SK-N-SH (cell line): ENCODE data around the gene FAM90A1. TPM values are rescaled to one million over a fixed set of nuclear protein-coding genes. Genes with fewer than 3 reads are reported as not detected.
"Not testable (repeated sequence)": the region's sequence is repeated elsewhere in the genome, so short reads cannot be mapped to it uniquely, and the experiment has no call there.

Source experiments
- CTCF ChIA-PET: fragments of 300-600, 350-600 bp; formaldehyde crosslinking; extraction: SDS; loops from one replicate; lab custom pipeline; 2021; lab: Yijun Ruan, JAX
- POLR2A ChIA-PET: fragments of 350-600 bp; sonication (Branson Sonifier 250); formaldehyde crosslinking; extraction: SDS; loops from one replicate; lab custom pipeline; 2020; ENCODE audit warnings: antibody characterized with exemption, inconsistent platforms; lab: Yijun Ruan, JAX
- DNase-seq: peaks from one replicate; pipeline ENCODE4 v3.0.0; 2012
- H2AFZ ChIP-seq: fragments of 200-600 bp; sonication (generic); 2 replicates; pipeline ENCODE4 v1.8.1; 2016; ENCODE audit warnings: antibody characterized with exemption, mild to moderate bottlenecking, low read depth
- H3F3A ChIP-seq: fragments of 200-600 bp; sonication (generic); replicated peaks from 2 replicates; pipeline ENCODE3; 2016; ENCODE audit warnings: antibody characterized with exemption, mild to moderate bottlenecking; ENCODE audit not compliant: insufficient read depth
- H3K27ac ChIP-seq, 2 experiments: fragments of 200-500 bp in 1 of 2; fragments of 200-600 bp in 1 of 2; sonication (Bioruptor generic) in 1 of 2; sonication (generic), shearing (Covaris generic) in 1 of 2; 2 replicates each; pipeline versions ENCODE4 v1.5.1 to v1.6.1; 2014 to 2016; ENCODE audit warnings: low read depth in 2 of 2, inconsistent platforms in 1 of 2, low read length in 1 of 2, mild to moderate bottlenecking in 1 of 2, mixed read lengths in 1 of 2
- H3K27me3 ChIP-seq: fragments of 200-600 bp; sonication (generic), shearing (Covaris generic); 2 replicates; pipeline ENCODE4 v1.6.1; 2016; ENCODE audit warnings: mixed run types; ENCODE audit not compliant: insufficient read depth
- H3K36me3 ChIP-seq, 2 experiments: fragments of 200-500 bp in 1 of 2; fragments of 200-600 bp in 1 of 2; sonication (Bioruptor generic) in 1 of 2; sonication (generic) in 1 of 2; replicated peaks in 1 of 2; 2 replicates each; pipeline versions ENCODE3 to v1.5.1; 2014 to 2016; ENCODE audit warnings: low read length in 1 of 2, mild to moderate bottlenecking in 1 of 2; ENCODE audit not compliant: insufficient read depth in 2 of 2, control insufficient read depth in 1 of 2
- H3K4me1 ChIP-seq, 2 experiments: fragments of 200-500 bp in 1 of 2; fragments of 200-600 bp in 1 of 2; sonication (Bioruptor generic) in 1 of 2; sonication (generic), shearing (Covaris generic) in 1 of 2; 2 replicates each; pipeline versions ENCODE4 v1.5.1 to v1.6.1; 2014 to 2016; ENCODE audit warnings: low read depth in 1 of 2, low read length in 1 of 2, mixed run types in 1 of 2; ENCODE audit not compliant: insufficient read depth in 2 of 2, control insufficient read depth in 1 of 2
- H3K4me2 ChIP-seq: fragments of 200-600 bp; sonication (generic), shearing (Covaris generic); 2 replicates; pipeline ENCODE4 v1.6.1; 2017; ENCODE audit warnings: mixed run types
- H3K4me3 ChIP-seq, 2 experiments: fragments of 200-500 bp in 1 of 2; fragments of 200-600 bp in 1 of 2; sonication (Bioruptor generic) in 1 of 2; sonication (generic), shearing (Covaris generic) in 1 of 2; 2 replicates each; pipeline versions ENCODE4 v1.5.1 to v1.8.1; 2014 to 2016; ENCODE audit warnings: low read depth in 2 of 2, inconsistent platforms in 1 of 2, low read length in 1 of 2, mild to moderate bottlenecking in 1 of 2, mixed read lengths in 1 of 2, moderate library complexity in 1 of 2
- H3K79me2 ChIP-seq: fragments of 200-600 bp; sonication (generic); 2 replicates; pipeline ENCODE4 v1.8.1; 2017; ENCODE audit warnings: mild to moderate bottlenecking; ENCODE audit not compliant: insufficient read depth
- H3K9ac ChIP-seq: fragments of 200-600 bp; sonication (generic); 2 replicates; pipeline ENCODE4 v1.6.1; 2017; ENCODE audit warnings: mixed run types
- H3K9me2 ChIP-seq: fragments of 200-600 bp; sonication (generic); 2 replicates; pipeline ENCODE4 v1.6.1; 2017; ENCODE audit warnings: mixed run types
- H3K9me3 ChIP-seq: fragments of 200-600 bp; sonication (generic); 2 replicates; pipeline ENCODE4 v1.6.1; 2017; ENCODE audit warnings: mixed run types, mild to moderate bottlenecking, moderate library complexity
- H4K20me1 ChIP-seq: fragments of 200-600 bp; sonication (generic); 2 replicates; pipeline ENCODE4 v1.6.1; 2017; ENCODE audit warnings: mild to moderate bottlenecking, mixed run types; ENCODE audit not compliant: insufficient read depth
- CTCF ChIP-seq: fragments of 200-600 bp; sonication (generic); IDR thresholded peaks from 2 replicates; pipeline ENCODE4 v1.6.1; 2017; ENCODE audit warnings: antibody characterized with exemption, mild to moderate bottlenecking, moderate library complexity
- ELF1 ChIP-seq: IDR thresholded peaks from 2 replicates; pipeline ENCODE4 v1.4.0; 2012
- JUND ChIP-seq: IDR thresholded peaks from 2 replicates; pipeline ENCODE4 v1.4.0; 2012
- MEF2A ChIP-seq: IDR thresholded peaks from 2 replicates; pipeline ENCODE4 v1.4.0; 2012; ENCODE audit warnings: low read depth, borderline replicate concordance
- POLR2AphosphoS5 ChIP-seq: IDR thresholded peaks from 2 replicates; pipeline ENCODE4 v1.6.1; 2012; ENCODE audit warnings: low read depth, low read length
- RXRA ChIP-seq: IDR thresholded peaks from 2 replicates; pipeline ENCODE4 v1.4.0; 2012; ENCODE audit warnings: low read depth, mild to moderate bottlenecking, borderline replicate concordance
- SMC3 ChIP-seq: IDR thresholded peaks from 2 replicates; pipeline ENCODE4 v1.6.1; 2012; ENCODE audit warnings: low read depth, low read length, improper control_type of control experiment
- whole genome bisulfite sequencing: methylation state at CpG from one replicate; pipeline ENCODE4 v1.1.6; 2017; ENCODE audit warnings: low lambda C conversion rate; 5-methylcytosine and 5-hydroxymethylcytosine counted together
- polyA plus RNA-seq, 3 experiments: library from polyadenylated mRNA; depleted of rRNA; stranded (reverse); fragments of >200 nt; gene quantifications; 2 replicates each; pipeline ENCODE4 v1.2.3, GENCODE V29; 2012

Gene FAM90A1
- polyA plus RNA-seq, 1 of the 3 experiments (the other 2 are of a cell fraction): not detected

DNA sequence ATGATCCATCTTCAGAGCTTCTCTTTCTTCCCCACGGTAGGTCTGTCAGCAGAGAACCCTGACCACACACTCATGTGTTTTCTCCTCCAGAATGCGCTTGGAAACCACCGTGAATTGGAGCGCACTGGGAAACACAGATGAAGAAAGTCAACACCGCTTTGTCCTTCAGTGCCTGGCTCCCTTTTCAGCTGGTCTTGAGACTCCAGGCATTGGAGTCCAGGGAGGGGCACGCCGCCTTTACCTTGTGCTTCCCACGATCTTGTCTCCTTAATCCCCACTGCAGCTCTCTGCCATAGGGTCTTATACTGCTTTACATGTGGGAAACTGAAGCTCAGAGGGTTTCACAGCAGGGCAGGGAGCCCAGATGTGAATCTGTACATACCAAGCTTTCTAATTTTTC, 1.1 kb downstream of the FAM90A1 start:
- Histone ChIP-seq H3K79me2 (no peaks in the 10 kb centered on the region), H3K9me2 (no peaks in the 10 kb centered on the region), H3K9me3 (no peaks in the 10 kb centered on the region), H3K4me2 (no peak overlapping the region), H3K36me3 (no peaks in the 10 kb centered on the region), H2AFZ (no peak overlapping the region), H3K4me3 (no peak overlapping the region), H3K9ac (no peak overlapping the region), H3K27ac (no peak overlapping the region), H4K20me1 (no peaks in the 10 kb centered on the region), H3F3A (no peaks in the 10 kb centered on the region), H3K4me1 (no peaks in the 10 kb centered on the region), H3K27me3 (no peaks in the 10 kb centered on the region)
- POLR2A ChIA-PET: no interaction called here
- no peak for DNase-seq
- TF ChIP-seq JUND (no peak), RXRA (no peak), POLR2AphosphoS5 (no peak), CTCF (no peak), MEF2A (no peak), ELF1 (no peak), SMC3 (no peak)
- WGBS: 87% methylated on average over 8 of the region's 8 CpGs
- CTCF ChIA-PET: no interaction called here

- H3K9me2 ChIP-seq, POLR2A ChIA-PET, CTCF ChIA-PET, H4K20me1 ChIP-seq, DNase-seq, H3K4me3 ChIP-seq, H3K79me2 ChIP-seq, H3K4me1 ChIP-seq, H3F3A ChIP-seq, H3K36me3 ChIP-seq, H3K9me3 ChIP-seq, H3K4me2 ChIP-seq, H3K27me3 ChIP-seq, H2AFZ ChIP-seq, H3K9ac ChIP-seq, H3K27ac ChIP-seq: not testable (repeated sequence)
- WGBS: 86% methylated on average over 7 of the region's 11 CpGs
These were observed 2.6 kb downstream of the FAM90A1 start for GRCh38 chr12:8224782-8225181.

GRCh38 chr12:8223646-8224045, 3.8 kb downstream of the FAM90A1 start:
- DNase-seq, H3K79me2 ChIP-seq, H3K4me1 ChIP-seq, POLR2A ChIA-PET, H3K4me3 ChIP-seq, H3K27ac ChIP-seq, H3K9ac ChIP-seq, H3K9me2 ChIP-seq, H4K20me1 ChIP-seq, H3K4me2 ChIP-seq, H3K27me3 ChIP-seq, H3K9me3 ChIP-seq, CTCF ChIA-PET, H3K36me3 ChIP-seq, H3F3A ChIP-seq, H2AFZ ChIP-seq: not testable (repeated sequence)
- WGBS: 55% methylated on average over 9 of the region's 13 CpGs

DNA sequence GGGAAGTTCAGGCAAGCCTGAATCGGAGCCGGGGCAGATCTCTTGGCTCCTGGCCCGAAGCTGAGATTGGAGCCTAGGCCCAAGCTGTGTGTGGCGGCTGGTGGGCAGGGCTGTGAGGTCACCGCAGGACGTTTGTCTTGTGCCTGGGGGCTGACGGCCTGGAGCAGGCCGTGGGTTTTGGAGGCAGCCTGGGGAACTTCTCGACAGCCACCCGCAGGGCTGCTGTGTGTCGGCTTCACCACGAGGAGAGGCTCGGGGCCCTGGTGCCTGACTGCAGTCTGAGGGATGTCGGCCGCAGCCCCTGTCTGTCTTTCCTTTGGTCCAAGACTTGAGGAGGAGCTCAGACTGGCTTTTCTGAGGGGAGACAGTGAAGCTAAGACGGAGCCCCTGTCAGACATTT, 5.1 kb downstream of the FAM90A1 start:
- H4K20me1 ChIP-seq, H3K36me3 ChIP-seq, H3F3A ChIP-seq, H3K4me1 ChIP-seq, H3K9me2 ChIP-seq, CTCF ChIA-PET, H3K27me3 ChIP-seq, H3K79me2 ChIP-seq, H3K4me3 ChIP-seq, H3K4me2 ChIP-seq, H3K27ac ChIP-seq, H3K9ac ChIP-seq, POLR2A ChIA-PET, H2AFZ ChIP-seq, H3K9me3 ChIP-seq, DNase-seq: not testable (repeated sequence)
- 67% methylated on average over 5 of the region's 16 CpGs for WGBS

- 66% methylated on average over 9 of the region's 21 CpGs for WGBS
- H3K4me1 ChIP-seq, DNase-seq, H2AFZ ChIP-seq, H3F3A ChIP-seq, H3K27ac ChIP-seq, H4K20me1 ChIP-seq, H3K79me2 ChIP-seq, CTCF ChIA-PET, H3K4me3 ChIP-seq, H3K9ac ChIP-seq, H3K9me2 ChIP-seq, POLR2A ChIA-PET, H3K9me3 ChIP-seq, H3K4me2 ChIP-seq, H3K27me3 ChIP-seq, H3K36me3 ChIP-seq: not testable (repeated sequence)
These were observed 5.6 kb downstream of the FAM90A1 start for GRCh38 chr12:8221844-8222243.
